K562 (cell line): Measurements from ENCODE around the gene FARP1. TPM values are rescaled to one million over a fixed set of nuclear protein-coding genes. Genes with fewer than 3 reads are reported as not detected.

ENCODE experiments used
- ATAC-seq: fragments of 200-7000 bp; cut with Tn5 transposase; 3 replicates; pipeline ENCODE4 v1.9.1; 2020; ENCODE audit warnings: moderate library complexity
- BruUV-seq: library from RNA; stranded (reverse); fragments of 400-500 nt; replicated peaks from 2 replicates; lab custom pipeline; 2021; lab: Mats Ljungman, UMichigan
- CTCF ChIA-PET: fragments of 300-600 bp; formaldehyde crosslinking; extraction: SDS; loops from one replicate; lab custom pipeline; 2021; ENCODE audit warnings: low intra/inter-chr PET ratio; lab: Yijun Ruan, JAX
- POLR2A ChIA-PET: fragments of 300-600, 350-650 bp; sonication (Branson Sonifier 250); formaldehyde crosslinking; extraction: SDS; loops from one replicate; lab custom pipeline; 2021; ENCODE audit warnings: antibody characterized with exemption, inconsistent platforms; lab: Yijun Ruan, JAX
- DNase-seq, 4 experiments: peaks; one replicate each; pipeline versions ENCODE4 v3.0.0 to v3.0.0-alpha.2; 2011 to 2018; ENCODE audit warnings: low spot score in 3 of 4, mixed read lengths in 3 of 4; ENCODE audit errors: extremely low read depth in 1 of 4
- FAIRE-seq: peaks from 2 replicates; lab custom pipeline; 2011; peaks lifted over from hg19 to GRCh38; lab: Jason Lieb, UNC
- H2AFZ ChIP-seq: 2 replicates; pipeline ENCODE4 v1.6.0; 2011; ENCODE audit warnings: low read depth, low read length, control low read depth, inconsistent platforms
- H3K27ac ChIP-seq: fragments of 200-600 bp; 3 replicates; pipeline ENCODE4 v1.8.0; 2011; ENCODE audit warnings: low read depth, mild to moderate bottlenecking, control low read depth, inconsistent platforms, low read length, moderate library complexity, mixed read lengths; ENCODE audit errors: extremely low read depth
- H3K27me3 ChIP-seq, 2 experiments: fragments of 300-600 bp in 1 of 2; 2 replicates in 1 of 2; 3 replicates in 1 of 2; pipeline versions ENCODE4 v1.6.0 to v1.8.0; 2011; ENCODE audit warnings: inconsistent platforms in 2 of 2, low read length in 2 of 2, mild to moderate bottlenecking in 1 of 2, mixed read lengths in 1 of 2, moderate library complexity in 1 of 2; ENCODE audit not compliant: control insufficient read depth in 2 of 2, insufficient read depth in 2 of 2
- H3K36me3 ChIP-seq: fragments of 300-600 bp; 3 replicates; pipeline ENCODE4 v1.8.0; 2011; ENCODE audit warnings: mild to moderate bottlenecking, low read length, inconsistent platforms; ENCODE audit not compliant: control insufficient read depth, insufficient read depth
- H3K4me1 ChIP-seq, 2 experiments: fragments of 200-600 bp in 1 of 2; replicated peaks in 1 of 2; 2 replicates in 1 of 2; 3 replicates in 1 of 2; pipeline versions ENCODE4 v1.5.1 to v1.8.0; 2011; ENCODE audit warnings: inconsistent platforms in 2 of 2, low read length in 2 of 2, mild to moderate bottlenecking in 1 of 2, mixed read lengths in 1 of 2, moderate library complexity in 1 of 2; ENCODE audit not compliant: control insufficient read depth in 2 of 2, insufficient read depth in 2 of 2
- H3K4me2 ChIP-seq: 2 replicates; pipeline ENCODE4 v1.6.1; 2011; ENCODE audit warnings: low read length, control low read depth, inconsistent platforms, mixed read lengths; ENCODE audit not compliant: insufficient read depth
- H3K4me3 ChIP-seq: fragments of 200-600 bp; sonication (generic), shearing (Covaris generic); 2 replicates; pipeline ENCODE4 v1.5.1; 2016; ENCODE audit warnings: control low read depth, inconsistent platforms
- H3K79me2 ChIP-seq: fragments of 200-600 bp; 3 replicates; pipeline ENCODE4 v1.8.0; 2011; ENCODE audit warnings: low read length, inconsistent platforms; ENCODE audit not compliant: control insufficient read depth, insufficient read depth
- H3K9ac ChIP-seq, 2 experiments: 2 replicates each; pipeline versions ENCODE4 v1.6.0 to v1.6.1; 2011; ENCODE audit warnings: low read depth in 2 of 2, low read length in 2 of 2, control low read depth in 1 of 2, inconsistent platforms in 1 of 2, mild to moderate bottlenecking in 1 of 2, mixed read lengths in 1 of 2; ENCODE audit not compliant: insufficient read depth in 1 of 2
- H3K9me1 ChIP-seq: one replicate; pipeline ENCODE4 v1.6.0; 2011; ENCODE audit warnings: inconsistent platforms, mild to moderate bottlenecking, low read length, moderate library complexity; ENCODE audit not compliant: control insufficient read depth, insufficient read depth
- H3K9me3 ChIP-seq: replicated peaks from 2 replicates; pipeline ENCODE4 v1.5.1; 2011; ENCODE audit warnings: low read depth, low read length, inconsistent platforms; ENCODE audit not compliant: control insufficient read depth, insufficient read depth
- H4K20me1 ChIP-seq: replicated peaks from 2 replicates; pipeline ENCODE4 v1.6.1; 2011; ENCODE audit warnings: low read length, inconsistent platforms, mixed read lengths; ENCODE audit not compliant: control insufficient read depth, insufficient read depth
- CBFB ChIP-seq: sonication (generic); formaldehyde crosslinking; IDR thresholded peaks from 2 replicates; pipeline ENCODE4 v1.4.0; 2020; ENCODE audit warnings: mild to moderate bottlenecking, missing genetic modification reagents
- CCAR2 ChIP-seq: fragments of 200-400 bp; formaldehyde crosslinking; IDR thresholded peaks from 2 replicates; pipeline ENCODE4 v1.6.1; 2017; ENCODE audit warnings: mild to moderate bottlenecking, low read depth, low read length
- GTF2B ChIP-seq: IDR thresholded peaks from 2 replicates; pipeline ENCODE4 v1.6.1; 2011; ENCODE audit not compliant: insufficient read length; ENCODE audit errors: extremely low read depth
- SAFB2 ChIP-seq: fragments of 200-400 bp; formaldehyde crosslinking; IDR thresholded peaks from 2 replicates; pipeline ENCODE4 v1.6.1; 2018; ENCODE audit warnings: borderline replicate concordance, low read length, low read depth, moderate library complexity; ENCODE audit not compliant: severe bottlenecking
- TBL1XR1 ChIP-seq, 2 experiments: IDR thresholded peaks; 2 replicates each; pipeline ENCODE4 v1.6.1; 2012; ENCODE audit warnings: improper control_type of control experiment in 2 of 2, low read length in 2 of 2, mild to moderate bottlenecking in 1 of 2
- ZFP1 ChIP-seq: fragments of 450-650 bp; formaldehyde crosslinking; IDR thresholded peaks from 2 replicates; pipeline ENCODE4 v1.4.0; 2020; ENCODE audit warnings: mild to moderate bottlenecking, mixed read lengths
- ZNF316 ChIP-seq: fragments of 450-650 bp; IDR thresholded peaks from 2 replicates; pipeline ENCODE4 v1.6.1; 2016
- WGBS: fragments of 100-300 bp; shearing (Covaris generic); methylation state at CpG from one replicate; pipeline ENCODE4 v1.1.6; 2016; ENCODE audit warnings: low coverage, mixed read lengths; ENCODE audit not compliant: insufficient coverage; ENCODE audit errors: missing lambda C conversion rate; 5-methylcytosine and 5-hydroxymethylcytosine counted together
- in situ Hi-C: fragments of 300-500 bp; cut with MboI; formaldehyde crosslinking; loops from 4 replicates; pipeline ENCODE4 v1.15.0; 2018; ENCODE audit warnings: inconsistent platforms, mixed read lengths
- intact Hi-C: fragments of 100-400 bp; cut with micrococcal nuclease; formaldehyde crosslinking; loops from 2 replicates; pipeline ENCODE4 v1.14.2; 2022
- polyA plus RNA-seq, 8 experiments: library from polyadenylated mRNA; depleted of rRNA in 4 of 8; stranded (reverse) in 5 of 8; unstranded in 3 of 8; fragments of >200 nt; fragmentation: Nextera tagmentation in 2 of 8; fragmentation: Illumina TruSeq in 1 of 8; extraction: Ambion mirVana in 2 of 8; extraction: Trizol in 1 of 8; gene quantifications; 2 replicates each; pipeline versions ENCODE4 v1.2.1 to v1.2.3, GENCODE V29; 2011 to 2014; ENCODE audit warnings: inconsistent platforms in 1 of 8, missing spikeins in 1 of 8
- total RNA-seq, 7 experiments: library from RNA; depleted of rRNA in 6 of 7; stranded (reverse); fragments of >200 nt in 6 of 7; fragmentation: Illumina TruSeq in 2 of 7; extraction: Trizol in 2 of 7; gene quantifications; 2 replicates each; pipeline versions ENCODE4 v1.2.1 to v1.2.3, GENCODE V29; 2011 to 2021; ENCODE audit warnings: low replicate concordance in 1 of 7

The FARP1 gene
- total and polyA plus RNA-seq, 9 of the 15 experiments (the other 6 are each of a cell fraction or from before 2014, with no cell fraction given) = 0.03 to 0.29 (median 0.05) TPM; not detected in 3

DNA sequence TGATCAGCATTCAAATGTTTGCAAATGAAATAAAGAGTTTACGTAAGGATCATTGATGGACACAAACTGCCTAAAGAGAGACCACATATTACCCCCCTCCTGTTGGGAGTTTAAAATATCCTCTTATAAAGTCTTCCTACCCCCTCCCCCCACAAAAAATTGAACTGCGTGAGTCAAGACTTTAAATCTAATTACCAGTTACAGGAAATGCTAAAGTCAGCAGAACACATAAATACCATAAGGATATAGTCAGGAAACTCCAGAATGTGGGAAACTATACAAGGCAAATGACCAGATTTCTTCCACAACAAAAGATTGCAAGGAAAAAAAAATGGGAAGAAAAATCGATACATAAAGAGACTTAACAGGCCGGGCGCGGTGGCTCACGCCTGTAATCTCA is 44.4 kb upstream of the FARP1 start:
- POLR2A ChIA-PET = no interaction called here
- H3K4me3 ChIP-seq = no peak overlapping the region
- in situ Hi-C loops = no loop called here
- FAIRE-seq (no peak), ATAC-seq (no peak), DNase-seq (no peak)
- intact Hi-C loops = no loop called here
- 39% methylated on average over 2 of the region's 7 CpGs for WGBS
- H3K4me2 ChIP-seq = no peak overlapping the region
- H4K20me1 ChIP-seq = no peaks in the 10 kb centered on the region
- H3K4me1 ChIP-seq = no peaks in the 10 kb centered on the region
- no peaks in the 10 kb centered on the region for H3K9me3 ChIP-seq
- no peak overlapping the region for H3K9ac ChIP-seq
- no peak overlapping the region for H2AFZ ChIP-seq
- CTCF ChIA-PET = no interaction called here
- H3K36me3 ChIP-seq = no peaks in the 10 kb centered on the region
- TF ChIP-seq GTF2B (no peak), ZNF316 (no peak), ZFP1 (CRISPR knock-in tag) (no peak), CBFB (no peak), CCAR2 (no peak), SAFB2 (no peak), TBL1XR1 (IDR thresholded peaks at IDR 0.05; ENCODE audit: low read length in 2 of 2) (no peak)
- no peaks in the 10 kb centered on the region for H3K79me2 ChIP-seq
- no TSS peak for BruUV-seq
- H3K27me3 ChIP-seq = peaks cover 0 to 4% of the 10 kb centered on the region in 2 experiments; a peak in 1 of 5 replicates
- no peak overlapping the region for H3K27ac ChIP-seq
- H3K9me1 ChIP-seq = no peaks in the 10 kb centered on the region
